Muscle layer of duodenum (tissue), 2 donors: Measurements from ENCODE around the gene ZNF121.

Source experiments
- H3K27ac ChIP-seq: one replicate; pipeline ENCODE4 v1.7.0; 2013; ENCODE audit warnings: mild to moderate bottlenecking, low read length
- H3K27me3 ChIP-seq: one replicate; pipeline ENCODE4 v1.7.0; 2013; ENCODE audit warnings: low read depth, mild to moderate bottlenecking, control low read depth, low read length
- H3K36me3 ChIP-seq, 2 donors: one replicate each; pipeline ENCODE4 v1.7.0; 2013; ENCODE audit warnings: low read length in 2 of 2, control low read depth in 1 of 2, mild to moderate bottlenecking in 1 of 2; ENCODE audit not compliant: insufficient read depth in 2 of 2, control insufficient read depth in 1 of 2
- H3K4me1 ChIP-seq, 2 donors: one replicate each; pipeline ENCODE4 v1.7.0; 2013; ENCODE audit warnings: low read length in 2 of 2, mild to moderate bottlenecking in 2 of 2, control low read depth in 1 of 2, moderate library complexity in 1 of 2; ENCODE audit not compliant: insufficient read depth in 2 of 2, control insufficient read depth in 1 of 2
- H3K4me3 ChIP-seq, 2 donors: one replicate each; pipeline ENCODE4 v1.7.0; 2013; ENCODE audit warnings: low read length in 2 of 2, low read depth in 1 of 2, mild to moderate bottlenecking in 1 of 2
- H3K9me3 ChIP-seq, 2 donors: one replicate each; pipeline ENCODE4 v1.7.0; 2013; ENCODE audit warnings: low read length in 2 of 2, control low read depth in 1 of 2, mild to moderate bottlenecking in 1 of 2; ENCODE audit not compliant: control insufficient read depth in 1 of 2
- donor health status: healthy.

ZNF121 gene

GRCh38 chr19:9584073-9584833 is at the start of gene ZNF121:
TSS of gene ZNF121 (minus strand) at chr19:9584504. CDS start at chr19:9568097, 16,407 bp downstream.
- Histone ChIP-seq H3K4me3 (peak within 1 kb of the TSS; percentile 83 to 94), H3K4me1 (peaks cover 0 to 5% of the 10 kb centered on the region in 2 donors), H3K36me3 (peaks cover 3 to 14% of the 10 kb centered on the region in 2 donors), H3K27ac (peak within 1 kb of the TSS; percentile 93), H3K27me3 (no peaks in the 10 kb centered on the region), H3K9me3 (peaks cover 5 to 6% of the 10 kb centered on the region in 2 donors)

- Histone ChIP-seq H3K4me1 (peaks cover 0 to 9% of the 10 kb centered on the region in 2 donors), H3K9me3 (no peaks in the 10 kb centered on the region), H3K36me3 (peaks cover 8 to 12% of the 10 kb centered on the region in 2 donors), H3K4me3 (no peak overlapping the region), H3K27me3 (no peaks in the 10 kb centered on the region), H3K27ac (no peak overlapping the region)
These were observed 43.6 kb upstream of the ZNF121 start for GRCh38 chr19:9627856-9628255.

GRCh38 chr19:9622531-9622930 is 38.2 kb upstream of the ZNF121 start:
- Histone ChIP-seq H3K9me3 (no peaks in the 10 kb centered on the region), H3K36me3 (peaks cover 7 to 20% of the 10 kb centered on the region in 2 donors), H3K27ac (no peak overlapping the region), H3K27me3 (no peaks in the 10 kb centered on the region), H3K4me3 (peak overlapping the region in 1 of 2 donors; percentile 24), H3K4me1 (peaks cover 0 to 24% of the 10 kb centered on the region in 2 donors)

GRCh38 chr19:9621156-9622037 is 37.1 kb upstream of the ZNF121 start, which contains the start of gene ZNF561:
TSS of gene ZNF561 (minus strand) at chr19:9621232. CDS start at chr19:9619456, 1,776 bp downstream.
- Histone ChIP-seq H3K9me3 (no peaks in the 10 kb centered on the region), H3K36me3 (peaks cover 13 to 30% of the 10 kb centered on the region in 2 donors), H3K27ac (peak within 1 kb of the TSS; percentile 95), H3K4me3 (peak within 1 kb of the TSS; percentile 68 to 84), H3K4me1 (peaks cover 0 to 24% of the 10 kb centered on the region in 2 donors), H3K27me3 (no peaks in the 10 kb centered on the region)

- Histone ChIP-seq H3K4me1 (peaks cover 0 to 18% of the 10 kb centered on the region in 2 donors), H3K36me3 (peaks cover 16 to 36% of the 10 kb centered on the region in 2 donors), H3K9me3 (no peaks in the 10 kb centered on the region), H3K27ac (peak overlapping the region; percentile 95), H3K27me3 (no peaks in the 10 kb centered on the region), H3K4me3 (peak overlapping the region; percentile 68 to 84)
These were observed 36.5 kb upstream of the ZNF121 start for GRCh38 chr19:9620842-9621155.

GRCh38 chr19:9615844-9616243 is 31.5 kb upstream of the ZNF121 start:
- H3K27ac ChIP-seq: no peak overlapping the region
- no peaks in the 10 kb centered on the region for H3K27me3 ChIP-seq
- peaks cover 8 to 25% of the 10 kb centered on the region in 2 donors for H3K9me3 ChIP-seq
- H3K4me3 ChIP-seq: no peak overlapping the region
- peaks cover 0 to 8% of the 10 kb centered on the region in 2 donors for H3K4me1 ChIP-seq
- H3K36me3 ChIP-seq: peaks cover 58 to 82% of the 10 kb centered on the region in 2 donors

- Histone ChIP-seq H3K27ac (no peak overlapping the region), H3K9me3 (peaks cover 28 to 56% of the 10 kb centered on the region in 2 donors), H3K4me3 (peak overlapping the region in 1 of 2 donors; percentile 45), H3K36me3 (peaks cover 53 to 79% of the 10 kb centered on the region in 2 donors), H3K4me1 (no peaks in the 10 kb centered on the region), H3K27me3 (no peaks in the 10 kb centered on the region)
These were observed 26.3 kb upstream of the ZNF121 start for GRCh38 chr19:9610484-9611113.

- Histone ChIP-seq H3K4me1 (no peaks in the 10 kb centered on the region), H3K27ac (no peak overlapping the region), H3K27me3 (no peaks in the 10 kb centered on the region), H3K36me3 (peaks cover 39 to 63% of the 10 kb centered on the region in 2 donors), H3K9me3 (peaks cover 28 to 58% of the 10 kb centered on the region in 2 donors), H3K4me3 (peak overlapping the region in 1 of 2 donors; percentile 45)
These were observed 24.6 kb upstream of the ZNF121 start for GRCh38 chr19:9608912-9609311.

GRCh38 chr19:9597027-9597426 is 12.7 kb upstream of the ZNF121 start:
- Histone ChIP-seq H3K27me3 (no peaks in the 10 kb centered on the region), H3K27ac (no peak overlapping the region), H3K36me3 (no peaks in the 10 kb centered on the region), H3K4me3 (no peak overlapping the region), H3K4me1 (no peaks in the 10 kb centered on the region), H3K9me3 (peaks cover 0 to 18% of the 10 kb centered on the region in 2 donors)

- H3K4me3 ChIP-seq: no peak overlapping the region
- H3K27ac ChIP-seq: no peak overlapping the region
- H3K36me3 ChIP-seq: no peaks in the 10 kb centered on the region
- H3K27me3 ChIP-seq: no peaks in the 10 kb centered on the region
- H3K4me1 ChIP-seq: peaks cover 0 to 5% of the 10 kb centered on the region in 2 donors
- H3K9me3 ChIP-seq: no peaks in the 10 kb centered on the region
These were observed 2.5 kb upstream of the ZNF121 start for GRCh38 chr19:9586764-9587163.
